GM18520 (cell line): Measurements from ENCODE around the gene PIK3C2B.
A peak's percentile ranks its signal among the peaks of the same experiment; 100 is the strongest.
"Not testable (repeated sequence)": the region's sequence is repeated elsewhere in the genome, so short reads cannot be mapped to it uniquely, and the experiment has no call there.

Source experiments
- ATAC-seq: cut with Tn5 transposase; IDR thresholded peaks from one replicate; pipeline ENCODE4 v1.9.1; 2021; ENCODE audit not compliant: unreplicated experiment

The PIK3C2B gene

GRCh38 chr1:204506969-204507316 is 12.3 kb upstream of the PIK3C2B start:
- peak; percentile 51 for ATAC-seq

GRCh38 chr1:204506201-204506968 is 11.8 kb upstream of the PIK3C2B start:
- ATAC-seq = peak; percentile 55

- ATAC-seq = no peak
Observed at GRCh38 chr1:204505674-204506200, 11.1 kb upstream of the PIK3C2B start.

GRCh38 chr1:204503913-204504519 is 9.4 kb upstream of the PIK3C2B start:
- ATAC-seq = no peak

GRCh38 chr1:204503122-204503912 is 8.7 kb upstream of the PIK3C2B start:
- ATAC-seq = no peak

- no peak for ATAC-seq
Observed at GRCh38 chr1:204502241-204502640, 7.6 kb upstream of the PIK3C2B start.

- no peak for ATAC-seq
Observed at GRCh38 chr1:204499511-204500468, 5.2 kb upstream of the PIK3C2B start.

GRCh38 chr1:204498981-204499380 is 4.4 kb upstream of the PIK3C2B start:
- no peak for ATAC-seq

GRCh38 chr1:204495777-204496176 is 1.2 kb upstream of the PIK3C2B start:
- no peak for ATAC-seq

- ATAC-seq = peak; percentile 21
Observed at GRCh38 chr1:204495078-204495753, 611 bp upstream of the PIK3C2B start.

- no peak for ATAC-seq
Observed at GRCh38 chr1:204493984-204494280, 673 bp downstream of the PIK3C2B start.

- ATAC-seq = no peak
Observed at GRCh38 chr1:204493145-204493983, 1.2 kb downstream of the PIK3C2B start.

- no peak for ATAC-seq
Observed at GRCh38 chr1:204491655-204492054, 3.0 kb downstream of the PIK3C2B start.

- no peak for ATAC-seq
Observed at GRCh38 chr1:204487256-204487615, 7.4 kb downstream of the PIK3C2B start.

- ATAC-seq = not testable (repeated sequence)
Observed at GRCh38 chr1:204486513-204487255, 7.9 kb downstream of the PIK3C2B start.

- ATAC-seq = no peak
Observed at GRCh38 chr1:204483791-204484190, 10.8 kb downstream of the PIK3C2B start.

GRCh38 chr1:204480515-204480914 is 14.1 kb downstream of the PIK3C2B start:
- ATAC-seq = no peak

- no peak for ATAC-seq
Observed at GRCh38 chr1:204479387-204480136, 15.0 kb downstream of the PIK3C2B start.
